ENCODE data around the gene CFAP119. TPM values are rescaled to one million over a fixed set of nuclear protein-coding genes. Genes with fewer than 3 reads are reported as not detected.

CFAP119 gene
- total and polyA plus RNA-seq, 2 of the 8 experiments (the other 6 are each of a cell fraction or from before 2014, with no cell fraction given), result 5.6 to 6.0 TPM

DNA sequence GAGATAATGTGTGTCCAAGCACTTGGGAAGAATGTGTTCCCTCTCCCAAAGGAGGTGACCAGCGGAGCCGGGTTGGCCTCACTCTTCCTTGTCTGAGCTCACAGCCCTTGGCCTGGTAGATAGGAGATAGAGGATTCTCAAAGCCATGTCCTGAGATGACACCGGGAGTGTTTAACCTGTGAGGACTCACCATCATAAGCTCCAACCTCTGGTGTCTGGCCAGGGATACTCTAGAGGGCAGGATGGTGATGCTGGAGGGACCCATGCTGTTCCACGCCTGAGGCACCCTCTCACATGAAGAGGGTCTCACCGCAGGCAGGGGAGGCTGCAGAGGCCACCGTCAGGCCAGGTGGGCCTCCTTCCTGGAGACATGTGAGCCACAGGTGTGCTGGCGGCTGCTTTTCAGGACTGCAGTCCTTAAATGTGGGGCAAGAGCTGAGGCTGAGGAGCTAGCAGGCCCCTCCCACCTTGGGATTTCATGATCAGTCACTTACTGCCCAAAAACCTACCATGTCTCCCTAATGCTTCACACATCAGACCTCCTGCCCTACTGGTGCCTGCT, 31.7 kb upstream of the CFAP119 start:
- Histone ChIP-seq H3K56ac (replicated peaks; ENCODE audit: insufficient read length, low read depth, low read length) (no peak overlapping the region), H3K36me3 (ENCODE audit: control insufficient read depth in 2 of 4, insufficient read depth in 4 of 4, low read length in 3 of 4) (no peaks in the 10 kb centered on the region), H2AFZ (ENCODE audit: low read length) (no peak overlapping the region), H3K23me2 (ENCODE audit: low read depth, low read length) (no peaks in the 10 kb centered on the region), H2BK20ac (ENCODE audit: low read length) (no peak overlapping the region), H3K27ac (ENCODE audit: low read depth, low read length) (no peak overlapping the region), H2BK12ac (ENCODE audit: low read depth, low read length) (no peak overlapping the region), H2AK5ac (ENCODE audit: low read depth, low read length) (no peak overlapping the region), H2BK5ac (ENCODE audit: low read depth, low read length) (no peak overlapping the region), H3K79me1 (ENCODE audit: low read depth, low read length) (no peaks in the 10 kb centered on the region), H3K23ac (ENCODE audit: insufficient read length) (no peak overlapping the region), H3K9ac (replicated peaks in 1 of 4; ENCODE audit: extremely low read depth in 1 of 4, low read depth in 3 of 4, low read length in 3 of 4) (no peak overlapping the region), H3K27me3 (replicated peaks in 1 of 4; ENCODE audit: control insufficient read depth in 3 of 4, extremely low read depth in 1 of 4, insufficient read depth in 3 of 4, low read length in 3 of 4) (peaks cover 0 to 3% (median 0%) of the 10 kb centered on the region in 4 experiments; a peak in 2 of 7 replicates), H2BK120ac (replicated peaks; ENCODE audit: low read depth, low read length) (no peak overlapping the region), H3K18ac (ENCODE audit: extremely low read depth, low read length) (no peak overlapping the region), H4K20me1 (replicated peaks in 1 of 2; ENCODE audit: control insufficient read depth in 1 of 2, insufficient read depth in 2 of 2, low read length in 2 of 2) (no peaks in the 10 kb centered on the region), H4K91ac (replicated peaks; ENCODE audit: insufficient read length, low read length) (no peak overlapping the region), H3K4me1 (replicated peaks in 1 of 4; ENCODE audit: control insufficient read depth in 3 of 4, insufficient read depth in 4 of 4, low read length in 3 of 4) (no peaks in the 10 kb centered on the region), H3K4ac (replicated peaks; ENCODE audit: insufficient read length, low read depth, low read length) (no peak overlapping the region), H3K4me3 (ENCODE audit: extremely low read depth in 1 of 4, insufficient read depth in 2 of 4, low read depth in 3 of 4, low read length in 4 of 4) (no peak overlapping the region), H3K9me3 (ENCODE audit: insufficient read depth in 2 of 2, low read depth in 1 of 2, low read length in 1 of 2) (no peaks in the 10 kb centered on the region), H4K5ac (ENCODE audit: insufficient read length, low read depth, low read length) (no peak overlapping the region), H2BK15ac (ENCODE audit: low read length) (no peak overlapping the region), H3K4me2 (ENCODE audit: insufficient read depth in 1 of 2, low read depth in 2 of 2, low read length in 2 of 2) (no peak overlapping the region), H4K8ac (ENCODE audit: extremely low read depth, insufficient read depth, low read length) (no peak overlapping the region), H3K79me2 (ENCODE audit: control insufficient read depth in 1 of 2, insufficient read depth in 2 of 2, low read length in 2 of 2) (no peaks in the 10 kb centered on the region), H3K14ac (ENCODE audit: insufficient read length) (no peak overlapping the region)
- ChIA-PET CTCF (ENCODE audit: partially characterized antibody) (interaction anchor here (0.8 to 3.2 kb wide), 6 partner anchors 8 to 53 kb away, joined by 3 to 21 read pairs (median 4); no protein-coding TSS in a partner anchor), POLR2A (ENCODE audit: partially characterized antibody) (interaction anchor here (0.6 to 2.4 kb wide), 8 partner anchors 10 to 103 kb away, joined by 3 to 9 read pairs (median 5); no protein-coding TSS in a partner anchor)
- DNase-seq (ENCODE audit: low read depth in 1 of 2, low spot score in 2 of 2), result no peak
- FAIRE-seq, result no peak
- 77% methylated on average over 6 of the region's 7 CpGs; no CpG with 5 or more reads in 1 of the 2 experiments for WGBS, 2 experiments (ENCODE audit: extremely low coverage in 1 of 2, insufficient coverage in 1 of 2, insufficient read length in 1 of 2, insufficient replicate concordance in 2 of 2, low coverage in 1 of 2, low lambda C conversion rate in 2 of 2, missing lambda C conversion rate in 1 of 2)
- TF ChIP-seq TBP (IDR thresholded peaks at IDR 0.05; ENCODE audit: low read depth, low read length), result no peak
- TF ChIP-seq, protein P1, sequence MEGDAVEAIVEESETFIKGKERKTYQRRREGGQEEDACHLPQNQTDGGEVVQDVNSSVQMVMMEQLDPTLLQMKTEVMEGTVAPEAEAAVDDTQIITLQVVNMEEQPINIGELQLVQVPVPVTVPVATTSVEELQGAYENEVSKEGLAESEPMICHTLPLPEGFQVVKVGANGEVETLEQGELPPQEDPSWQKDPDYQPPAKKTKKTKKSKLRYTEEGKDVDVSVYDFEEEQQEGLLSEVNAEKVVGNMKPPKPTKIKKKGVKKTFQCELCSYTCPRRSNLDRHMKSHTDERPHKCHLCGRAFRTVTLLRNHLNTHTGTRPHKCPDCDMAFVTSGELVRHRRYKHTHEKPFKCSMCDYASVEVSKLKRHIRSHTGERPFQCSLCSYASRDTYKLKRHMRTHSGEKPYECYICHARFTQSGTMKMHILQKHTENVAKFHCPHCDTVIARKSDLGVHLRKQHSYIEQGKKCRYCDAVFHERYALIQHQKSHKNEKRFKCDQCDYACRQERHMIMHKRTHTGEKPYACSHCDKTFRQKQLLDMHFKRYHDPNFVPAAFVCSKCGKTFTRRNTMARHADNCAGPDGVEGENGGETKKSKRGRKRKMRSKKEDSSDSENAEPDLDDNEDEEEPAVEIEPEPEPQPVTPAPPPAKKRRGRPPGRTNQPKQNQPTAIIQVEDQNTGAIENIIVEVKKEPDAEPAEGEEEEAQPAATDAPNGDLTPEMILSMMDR (IDR thresholded peaks at IDR 0.05; ENCODE audit: control extremely low read depth in 1 of 3, insufficient read depth in 1 of 3, low read depth in 1 of 3, low read length in 3 of 3), result no peak
- no peak for TF ChIP-seq FOSL1 (IDR thresholded peaks at IDR 0.05; ENCODE audit: insufficient read depth, low read depth, low read length)
- TF ChIP-seq PHF8 (conservative IDR thresholded peaks at IDR 0.05; ENCODE audit: low read depth, low read length), result no peak
- TF ChIP-seq, protein P2, sequence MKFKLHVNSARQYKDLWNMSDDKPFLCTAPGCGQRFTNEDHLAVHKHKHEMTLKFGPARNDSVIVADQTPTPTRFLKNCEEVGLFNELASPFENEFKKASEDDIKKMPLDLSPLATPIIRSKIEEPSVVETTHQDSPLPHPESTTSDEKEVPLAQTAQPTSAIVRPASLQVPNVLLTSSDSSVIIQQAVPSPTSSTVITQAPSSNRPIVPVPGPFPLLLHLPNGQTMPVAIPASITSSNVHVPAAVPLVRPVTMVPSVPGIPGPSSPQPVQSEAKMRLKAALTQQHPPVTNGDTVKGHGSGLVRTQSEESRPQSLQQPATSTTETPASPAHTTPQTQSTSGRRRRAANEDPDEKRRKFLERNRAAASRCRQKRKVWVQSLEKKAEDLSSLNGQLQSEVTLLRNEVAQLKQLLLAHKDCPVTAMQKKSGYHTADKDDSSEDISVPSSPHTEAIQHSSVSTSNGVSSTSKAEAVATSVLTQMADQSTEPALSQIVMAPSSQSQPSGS (IDR thresholded peaks at IDR 0.05; ENCODE audit: low read length), result no peak
- TF ChIP-seq RAD21 (IDR thresholded peaks at IDR 0.05 in 1 of 2, conservative IDR thresholded peaks at IDR 0.05 in 1 of 2; ENCODE audit: low read depth in 2 of 2, low read length in 2 of 2), result no peak
- TF ChIP-seq, protein P3, sequence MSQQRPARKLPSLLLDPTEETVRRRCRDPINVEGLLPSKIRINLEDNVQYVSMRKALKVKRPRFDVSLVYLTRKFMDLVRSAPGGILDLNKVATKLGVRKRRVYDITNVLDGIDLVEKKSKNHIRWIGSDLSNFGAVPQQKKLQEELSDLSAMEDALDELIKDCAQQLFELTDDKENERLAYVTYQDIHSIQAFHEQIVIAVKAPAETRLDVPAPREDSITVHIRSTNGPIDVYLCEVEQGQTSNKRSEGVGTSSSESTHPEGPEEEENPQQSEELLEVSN (IDR thresholded peaks at IDR 0.05), result no peak

All from H1 (cell line).